ENCODE results near the gene GPRC5B.

The GPRC5B gene

GRCh38 chr16:19884611-19885450 lies at the start of gene GPRC5B:
Gene GPRC5B, minus strand, starts transcription at chr16:19884848. Its CDS starts 12,003 bp downstream, at chr16:19872845.
- in situ Hi-C loops (cut with MboI; ENCODE audit: low sequenced_read_pairs) = loop anchor here (10.0 kb wide), 1 partner anchor 290 kb away; no protein-coding TSS in a partner anchor

- in situ Hi-C loops (cut with MboI; ENCODE audit: low sequenced_read_pairs) = no loop called here
These were observed 49.1 kb upstream of the GPRC5B start for GRCh38 chr16:19933740-19934139.

GRCh38 chr16:19929062-19929511 lies 44.4 kb upstream of the GPRC5B start:
- in situ Hi-C loops (cut with MboI; ENCODE audit: low sequenced_read_pairs) = no loop called here

- in situ Hi-C loops (cut with MboI; ENCODE audit: low sequenced_read_pairs) = no loop called here
These were observed 43.8 kb upstream of the GPRC5B start for GRCh38 chr16:19928432-19928831.

- in situ Hi-C loops (cut with MboI; ENCODE audit: low sequenced_read_pairs) = no loop called here
These were observed 42.1 kb upstream of the GPRC5B start for GRCh38 chr16:19926449-19927390.

GRCh38 chr16:19923396-19923795 lies 38.7 kb upstream of the GPRC5B start:
- in situ Hi-C loops (cut with MboI; ENCODE audit: low sequenced_read_pairs) = no loop called here

- in situ Hi-C loops (cut with MboI; ENCODE audit: low sequenced_read_pairs) = no loop called here
These were observed 34.5 kb upstream of the GPRC5B start for GRCh38 chr16:19919142-19919541.

- in situ Hi-C loops (cut with MboI; ENCODE audit: low sequenced_read_pairs) = no loop called here
These were observed 31.4 kb upstream of the GPRC5B start for GRCh38 chr16:19916064-19916463.

- in situ Hi-C loops (cut with MboI; ENCODE audit: low sequenced_read_pairs) = no loop called here
These were observed 30.2 kb upstream of the GPRC5B start for GRCh38 chr16:19914877-19915276.

- in situ Hi-C loops (cut with MboI; ENCODE audit: low sequenced_read_pairs) = no loop called here
These were observed 28.6 kb upstream of the GPRC5B start for GRCh38 chr16:19913340-19913645.

GRCh38 chr16:19912455-19913339 lies 28.0 kb upstream of the GPRC5B start:
- in situ Hi-C loops (cut with MboI; ENCODE audit: low sequenced_read_pairs) = no loop called here

- in situ Hi-C loops (cut with MboI; ENCODE audit: low sequenced_read_pairs) = no loop called here
These were observed 27.3 kb upstream of the GPRC5B start for GRCh38 chr16:19911747-19912454.

GRCh38 chr16:19911204-19911603 lies 26.6 kb upstream of the GPRC5B start:
- in situ Hi-C loops (cut with MboI; ENCODE audit: low sequenced_read_pairs) = no loop called here

GRCh38 chr16:19909750-19910322 lies 25.2 kb upstream of the GPRC5B start:
- in situ Hi-C loops (cut with MboI; ENCODE audit: low sequenced_read_pairs) = loop anchor here (10.0 kb wide), 1 partner anchor 395 kb away; no protein-coding TSS in a partner anchor

- in situ Hi-C loops (cut with MboI; ENCODE audit: low sequenced_read_pairs) = loop anchor here (10.0 kb wide), 1 partner anchor 396 kb away; no protein-coding TSS in a partner anchor
These were observed 24.3 kb upstream of the GPRC5B start for GRCh38 chr16:19908921-19909320.

GRCh38 chr16:19907161-19907992 lies 22.7 kb upstream of the GPRC5B start:
- in situ Hi-C loops (cut with MboI; ENCODE audit: low sequenced_read_pairs) = loop anchor here (10.0 kb wide), 1 partner anchor 397 kb away; no protein-coding TSS in a partner anchor

GRCh38 chr16:19901164-19901563 lies 16.5 kb upstream of the GPRC5B start:
- in situ Hi-C loops (cut with MboI; ENCODE audit: low sequenced_read_pairs) = loop anchor here (10.0 kb wide), 1 partner anchor 404 kb away; no protein-coding TSS in a partner anchor

- in situ Hi-C loops (cut with MboI; ENCODE audit: low sequenced_read_pairs) = loop anchor here (10.0 kb wide), 1 partner anchor 485 kb away; no protein-coding TSS in a partner anchor
These were observed 14.9 kb upstream of the GPRC5B start for GRCh38 chr16:19899605-19899955.

Data from HL-60/S4 treated with retinoic acid at 250 ng/mL for 4 days and 3 days (cell line).